HG03378 (cell line): ENCODE data around the gene CD58.
A peak's percentile ranks its signal among the peaks of the same experiment; 100 is the strongest.

ENCODE experiments used
- ATAC-seq: cut with Tn5 transposase; IDR thresholded peaks from one replicate; pipeline ENCODE4 v1.9.1; 2021; ENCODE audit warnings: mild to moderate bottlenecking, moderate library complexity; ENCODE audit not compliant: unreplicated experiment

The CD58 gene

GRCh38 chr1:116514708-116515525 is 55.9 kb downstream of the CD58 start:
- peak; percentile 82 for ATAC-seq

- ATAC-seq = no peak
Measured at GRCh38 chr1:116513956-116514355, 56.9 kb downstream of the CD58 start.

GRCh38 chr1:116511459-116512019 is 59.3 kb downstream of the CD58 start:
- ATAC-seq = no peak

GRCh38 chr1:116510361-116510760 is 60.5 kb downstream of the CD58 start:
- ATAC-seq = no peak

- peak; percentile 45 for ATAC-seq
Measured at GRCh38 chr1:116508984-116509980, 61.5 kb downstream of the CD58 start.

GRCh38 chr1:116508085-116508983 is 62.5 kb downstream of the CD58 start:
- ATAC-seq = no peak

GRCh38 chr1:116507631-116508030 is 63.2 kb downstream of the CD58 start:
- no peak for ATAC-seq

GRCh38 chr1:116506132-116507004 is 64.5 kb downstream of the CD58 start:
- no peak for ATAC-seq

- peak; percentile 81 for ATAC-seq
Measured at GRCh38 chr1:116504308-116505156, 66.3 kb downstream of the CD58 start.

GRCh38 chr1:116503546-116504307 is 67.1 kb downstream of the CD58 start:
- ATAC-seq = no peak

- no peak for ATAC-seq
Measured at GRCh38 chr1:116502671-116503314, 68.0 kb downstream of the CD58 start.

- no peak for ATAC-seq
Measured at GRCh38 chr1:116501870-116502244, 69.0 kb downstream of the CD58 start.

- ATAC-seq = no peak
Measured at GRCh38 chr1:116501125-116501869, 69.5 kb downstream of the CD58 start.

GRCh38 chr1:116498789-116499628 is 71.8 kb downstream of the CD58 start:
- peak; percentile 57 for ATAC-seq

GRCh38 chr1:116497656-116498055 is 73.2 kb downstream of the CD58 start:
- no peak for ATAC-seq

GRCh38 chr1:116496898-116497297 is 73.9 kb downstream of the CD58 start:
- ATAC-seq = no peak
